ENCODE measurements around the gene HS6ST3.
"Not testable (repeated sequence)": the region's sequence is repeated elsewhere in the genome, so short reads cannot be mapped to it uniquely, and the experiment has no call there.

HS6ST3 gene

GRCh38 chr13:96503481-96503880, 413.6 kb downstream of the HS6ST3 start:
- Histone ChIP-seq H3K9me3 (ENCODE audit: control insufficient read depth, insufficient read depth, low read length) (no peaks in the 10 kb centered on the region), H3K79me2 (ENCODE audit: control insufficient read depth, low read length) (no peaks in the 10 kb centered on the region), H3K4me2 (ENCODE audit: low read length) (no peak overlapping the region), H3K4me3 (ENCODE audit: low read length) (no peak overlapping the region), H3F3A (ENCODE audit: control insufficient read depth, insufficient read depth) (no peaks in the 10 kb centered on the region), H4K20me1 (ENCODE audit: control insufficient read depth, insufficient read depth, low read depth, low read length) (no peaks in the 10 kb centered on the region), H3K27me3 (ENCODE audit: control insufficient read depth, low read length) (no peaks in the 10 kb centered on the region), H3K27ac (ENCODE audit: low read depth, low read length) (no peak overlapping the region), H3K36me3 (ENCODE audit: control insufficient read depth, low read length) (no peaks in the 10 kb centered on the region), H3K9me2 (replicated peaks; ENCODE audit: control insufficient read depth, low read length) (no peaks in the 10 kb centered on the region), H3K4me1 (ENCODE audit: control insufficient read depth, low read length) (no peaks in the 10 kb centered on the region)
- no peak for TF ChIP-seq EZH2phosphoT487 (IDR thresholded peaks at IDR 0.05; ENCODE audit: borderline replicate concordance, low read length)
- no peak for TF ChIP-seq CTCF (IDR thresholded peaks at IDR 0.05; ENCODE audit: low read depth, low read length, poor library complexity, severe bottlenecking)

- no peaks in the 10 kb centered on the region for H3K79me2 ChIP-seq (ENCODE audit: control insufficient read depth, low read length)
- no peaks in the 10 kb centered on the region for H3K36me3 ChIP-seq (ENCODE audit: control insufficient read depth, low read length)
- H3K4me2 ChIP-seq (ENCODE audit: low read length) = no peak overlapping the region
- no peaks in the 10 kb centered on the region for H4K20me1 ChIP-seq (ENCODE audit: control insufficient read depth, insufficient read depth, low read depth, low read length)
- no peaks in the 10 kb centered on the region for H3K4me1 ChIP-seq (ENCODE audit: control insufficient read depth, low read length)
- no peaks in the 10 kb centered on the region for H3K27me3 ChIP-seq (ENCODE audit: control insufficient read depth, low read length)
- no peaks in the 10 kb centered on the region for H3K9me3 ChIP-seq (ENCODE audit: control insufficient read depth, insufficient read depth, low read length)
- H3F3A ChIP-seq (ENCODE audit: control insufficient read depth, insufficient read depth) = no peaks in the 10 kb centered on the region
- no peaks in the 10 kb centered on the region for H3K9me2 ChIP-seq (replicated peaks; ENCODE audit: control insufficient read depth, low read length)
- H3K27ac ChIP-seq (ENCODE audit: low read depth, low read length) = no peak overlapping the region
- no peak overlapping the region for H3K4me3 ChIP-seq (ENCODE audit: low read length)
- no peak for TF ChIP-seq EZH2phosphoT487 (IDR thresholded peaks at IDR 0.05; ENCODE audit: borderline replicate concordance, low read length)
- no peak for TF ChIP-seq CTCF (IDR thresholded peaks at IDR 0.05; ENCODE audit: low read depth, low read length, poor library complexity, severe bottlenecking)
Measured at GRCh38 chr13:96511587-96511986, 421.7 kb downstream of the HS6ST3 start.

GRCh38 chr13:96519380-96519779, 429.5 kb downstream of the HS6ST3 start:
- TF ChIP-seq EZH2phosphoT487 (IDR thresholded peaks at IDR 0.05; ENCODE audit: borderline replicate concordance, low read length) (no peak), CTCF (IDR thresholded peaks at IDR 0.05; ENCODE audit: low read depth, low read length, poor library complexity, severe bottlenecking) (no peak)
- Histone ChIP-seq H3K27ac (ENCODE audit: low read depth, low read length) (no peak overlapping the region), H4K20me1 (ENCODE audit: control insufficient read depth, insufficient read depth, low read depth, low read length) (no peaks in the 10 kb centered on the region)

GRCh38 chr13:96524398-96525020, 434.6 kb downstream of the HS6ST3 start:
- H3K36me3 ChIP-seq (ENCODE audit: control insufficient read depth, low read length); H3K27ac ChIP-seq (ENCODE audit: low read depth, low read length); H3F3A ChIP-seq (ENCODE audit: control insufficient read depth, insufficient read depth); H3K4me3 ChIP-seq (ENCODE audit: low read length); H3K4me2 ChIP-seq (ENCODE audit: low read length); H3K9me3 ChIP-seq (ENCODE audit: control insufficient read depth, insufficient read depth, low read length); H4K20me1 ChIP-seq (ENCODE audit: control insufficient read depth, insufficient read depth, low read depth, low read length); H3K4me1 ChIP-seq (ENCODE audit: control insufficient read depth, low read length); H3K79me2 ChIP-seq (ENCODE audit: control insufficient read depth, low read length); H3K9me2 ChIP-seq (replicated peaks; ENCODE audit: control insufficient read depth, low read length); H3K27me3 ChIP-seq (ENCODE audit: control insufficient read depth, low read length): not testable (repeated sequence)

More at GRCh38 chr13:96519380-96519779, 429.5 kb downstream of the HS6ST3 start:
- Histone ChIP-seq H3K9me2 (replicated peaks; ENCODE audit: control insufficient read depth, low read length) (no peaks in the 10 kb centered on the region), H3K4me3 (ENCODE audit: low read length) (no peak overlapping the region), H3K4me2 (ENCODE audit: low read length) (no peak overlapping the region), H3K4me1 (ENCODE audit: control insufficient read depth, low read length) (no peaks in the 10 kb centered on the region), H3F3A (ENCODE audit: control insufficient read depth, insufficient read depth) (no peaks in the 10 kb centered on the region), H3K9me3 (ENCODE audit: control insufficient read depth, insufficient read depth, low read length) (no peaks in the 10 kb centered on the region), H3K79me2 (ENCODE audit: control insufficient read depth, low read length) (no peaks in the 10 kb centered on the region), H3K27me3 (ENCODE audit: control insufficient read depth, low read length) (no peaks in the 10 kb centered on the region), H3K36me3 (ENCODE audit: control insufficient read depth, low read length) (no peaks in the 10 kb centered on the region)

Data from DOHH2 (cell line).